Right renal cortex interstitium (tissue), 3 donors: ENCODE data around the gene PLD6. TPM values are rescaled to one million over a fixed set of nuclear protein-coding genes. Genes with fewer than 3 reads are reported as not detected.

Experiments used
- DNase-seq, 3 donors: peaks; one replicate each; pipeline ENCODE4 v3.0.0-alpha.2; 2013; ENCODE audit warnings: low read depth in 3 of 3, low spot score in 2 of 3
- polyA plus RNA-seq, 3 donors: library from polyadenylated mRNA; unstranded; fragments of 120-200 nt; gene quantifications; one replicate each; pipeline ENCODE4 v1.2.1, GENCODE V29; 2013; ENCODE audit not compliant: insufficient read length in 3 of 3

Gene PLD6
- polyA plus RNA-seq, 3 donors, result 3.4 TPM

DNA sequence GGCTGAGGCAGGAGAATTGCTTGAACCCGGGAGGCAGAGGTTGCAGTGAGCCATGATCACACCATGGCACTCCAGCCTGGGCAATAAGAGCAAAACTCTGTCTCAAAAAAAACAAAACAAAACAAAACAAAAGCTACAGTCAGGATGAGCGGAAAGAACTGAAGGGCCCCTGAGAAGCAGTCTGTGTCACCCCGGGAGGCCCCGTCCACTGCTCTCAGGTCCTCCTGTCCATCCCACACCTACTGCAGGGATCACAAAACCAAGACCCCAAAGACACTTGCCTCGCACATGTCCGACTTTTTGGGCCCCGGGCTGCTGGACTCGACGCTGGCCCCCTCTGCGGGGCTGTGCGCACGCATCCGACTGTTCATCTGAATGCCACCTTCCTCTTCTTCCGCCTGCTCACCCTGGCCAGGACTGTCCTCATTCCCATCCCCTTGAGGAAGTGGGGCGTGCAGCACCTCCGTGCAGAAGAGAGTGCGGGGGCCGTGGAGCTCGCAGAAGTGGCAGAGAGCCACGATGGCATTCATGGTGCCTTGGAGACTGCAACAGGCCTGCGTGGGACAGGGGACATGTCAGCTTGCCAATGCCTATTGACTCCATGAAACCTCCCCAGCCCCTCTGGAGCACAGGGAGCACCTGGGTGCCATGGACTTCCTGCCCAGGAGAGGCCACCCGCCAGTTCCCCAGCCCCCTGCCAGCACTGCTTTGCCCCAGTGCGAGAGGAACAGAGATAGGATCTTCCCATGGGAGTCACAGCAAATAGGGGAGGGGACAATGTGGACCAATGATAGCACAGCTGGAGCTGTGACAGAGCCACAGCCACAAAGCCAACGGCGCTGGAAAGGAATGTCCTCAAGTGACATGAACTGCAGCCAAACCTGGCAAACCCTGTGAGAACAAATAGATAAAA lies 21.7 kb upstream of the PLD6 start:
- no peak for DNase-seq

GRCh38 chr17:17226451-17227265 lies 20.5 kb upstream of the PLD6 start:
- DNase-seq, result no peak

DNA sequence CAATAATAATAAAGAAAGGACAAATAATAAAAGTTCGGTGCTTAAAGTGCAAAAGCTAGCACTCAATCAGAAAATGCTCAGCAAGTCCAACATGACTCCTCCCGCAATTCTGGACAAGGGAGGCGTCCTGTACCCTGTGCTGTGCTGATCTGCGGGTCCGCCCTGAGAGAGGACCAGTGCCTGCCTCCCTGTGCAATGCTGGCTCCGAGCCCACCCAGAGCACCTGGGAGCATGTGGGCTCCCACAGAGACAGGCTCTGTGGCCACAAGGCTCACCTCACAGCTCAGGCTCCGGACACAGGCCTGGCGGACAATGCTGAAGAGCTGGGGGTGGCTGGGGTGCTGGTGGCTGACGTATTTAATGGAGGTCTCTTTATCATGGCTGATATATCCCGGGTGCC lies 19.8 kb upstream of the PLD6 start:
- DNase-seq, result no peak

- DNase-seq, result no peak
Measured at GRCh38 chr17:17224137-17224536, 18.0 kb upstream of the PLD6 start.

GRCh38 chr17:17223736-17224135 lies 17.6 kb upstream of the PLD6 start:
- no peak for DNase-seq

- no peak for DNase-seq
Measured at GRCh38 chr17:17221329-17221728, 15.2 kb upstream of the PLD6 start.

DNA sequence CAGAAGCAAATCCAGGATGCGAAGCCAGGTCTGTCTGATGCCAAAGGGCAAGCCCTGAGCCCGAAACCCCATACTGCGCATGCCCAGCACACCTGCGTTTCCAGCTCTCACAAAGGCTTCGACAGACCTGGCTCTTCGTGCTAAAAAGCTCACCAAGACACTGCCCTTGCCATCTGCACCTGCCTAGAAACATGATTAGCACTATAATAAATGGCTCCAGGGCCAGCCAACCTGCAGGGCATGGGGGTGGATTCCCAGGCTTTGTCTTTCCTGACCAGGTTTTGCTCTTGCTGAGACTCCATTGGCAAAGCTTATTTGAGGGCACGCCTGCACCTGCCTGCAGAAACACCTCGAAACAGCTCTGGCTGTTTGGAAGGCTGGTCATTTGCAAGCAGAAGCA lies 14.4 kb upstream of the PLD6 start:
- DNase-seq, result no peak

- no peak for DNase-seq
Measured at GRCh38 chr17:17217995-17218394, 11.9 kb upstream of the PLD6 start.

DNA sequence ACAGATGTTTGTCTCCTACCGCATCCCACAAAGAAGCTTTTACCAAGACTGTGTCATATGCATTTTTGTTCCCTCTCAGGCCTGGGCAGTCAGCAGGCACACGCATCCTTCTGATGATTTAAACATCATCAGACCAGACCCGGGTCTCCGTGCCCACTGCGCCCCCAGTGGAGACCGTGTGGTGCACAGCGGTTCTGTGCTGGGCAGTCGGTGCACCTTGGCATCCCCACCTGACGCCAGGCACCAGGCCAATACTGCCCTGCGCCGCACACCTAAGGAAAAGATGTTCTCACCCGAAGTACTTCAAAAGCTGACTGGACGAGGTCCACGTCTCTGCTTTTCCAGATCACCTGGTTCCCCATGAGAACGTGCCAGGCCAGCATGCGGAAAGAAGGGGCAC lies 10.6 kb upstream of the PLD6 start:
- DNase-seq, result no peak

- DNase-seq, result no peak
Measured at GRCh38 chr17:17216236-17216635, 10.1 kb upstream of the PLD6 start.

- DNase-seq, result no peak
Measured at GRCh38 chr17:17215575-17215974, 9.4 kb upstream of the PLD6 start.

- no peak for DNase-seq
Measured at GRCh38 chr17:17214646-17215436, 8.7 kb upstream of the PLD6 start.

GRCh38 chr17:17213775-17214174 lies 7.6 kb upstream of the PLD6 start:
- DNase-seq, result no peak

GRCh38 chr17:17207998-17208397 lies 1.9 kb upstream of the PLD6 start:
- DNase-seq, result no peak

GRCh38 chr17:17206913-17207335 lies 791 bp upstream of the PLD6 start:
- DNase-seq, result no peak

GRCh38 chr17:17205368-17206123 lies 587 bp downstream of the PLD6 start:
- no peak for DNase-seq

DNA sequence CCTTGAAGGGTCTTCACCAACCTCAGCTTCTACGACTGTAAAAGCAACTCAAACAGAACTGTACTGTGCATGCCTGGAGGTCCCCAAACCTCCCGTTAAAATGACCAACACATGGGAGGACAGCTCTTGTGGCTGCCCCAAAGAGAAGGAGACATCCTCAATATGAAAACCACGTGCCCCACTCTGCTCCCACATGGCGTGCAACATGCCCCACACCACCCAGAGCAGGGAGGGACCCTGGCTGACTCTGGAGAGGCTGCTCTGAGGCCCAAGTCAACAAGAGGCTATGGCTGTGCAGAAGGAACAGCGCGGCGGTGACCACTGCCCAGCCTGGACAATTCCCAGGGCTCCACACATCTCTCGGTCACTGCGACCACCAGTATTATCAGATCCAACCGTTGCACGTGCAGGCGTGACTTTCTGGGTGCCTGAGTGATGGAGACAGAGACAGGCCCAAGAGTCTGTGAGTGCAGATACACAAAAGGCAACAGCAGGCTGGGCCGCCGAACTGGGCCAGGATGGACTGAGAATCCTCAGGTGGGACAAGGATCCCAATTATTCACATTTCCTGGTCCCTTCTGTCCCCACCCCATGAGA lies 1.4 kb downstream of the PLD6 start:
- DNase-seq, result no peak

GRCh38 chr17:17204041-17204591 lies 2.0 kb downstream of the PLD6 start:
- no peak for DNase-seq

- no peak for DNase-seq
Measured at GRCh38 chr17:17203173-17203730, 2.9 kb downstream of the PLD6 start.
